K562 (cell line): Measurements from ENCODE around the gene CLDND1. TPM values are rescaled to one million over a fixed set of nuclear protein-coding genes. Genes with fewer than 3 reads are reported as not detected.

ENCODE experiments used
- BACH1 ChIP-seq: fragments of 200-800 bp; sonication (Bioruptor generic); IDR thresholded peaks from 2 replicates; pipeline ENCODE4 v1.6.1; 2016; ENCODE audit warnings: missing genetic modification characterization, missing compliant biosample characterization
- ELF1 ChIP-seq: fragments of 200-800 bp; sonication (Bioruptor generic); IDR thresholded peaks from 2 replicates; pipeline ENCODE4 v1.6.1; 2016; ENCODE audit warnings: missing genetic modification characterization, missing compliant biosample characterization
- GABPB2 ChIP-seq: fragments of 250-450 bp; sonication (Bioruptor Pico); conservative IDR thresholded peaks from 2 replicates; pipeline ENCODE4 v1.5.1; 2021; ENCODE audit warnings: mild to moderate bottlenecking
- HDAC1 ChIP-seq, 2 experiments: fragments of 450-650 bp; IDR thresholded peaks; 2 replicates each; pipeline ENCODE4 v1.6.1; 2016 to 2017; ENCODE audit warnings: inconsistent platforms in 1 of 2, mild to moderate bottlenecking in 1 of 2, moderate library complexity in 1 of 2
- JUN ChIP-seq, 2 experiments: sonication (generic) in 1 of 2; formaldehyde crosslinking in 1 of 2; IDR thresholded peaks; 2 replicates each; pipeline versions ENCODE4 v1.6.1 to v1.8.0; 2012 to 2022; ENCODE audit warnings: borderline replicate concordance in 2 of 2, mild to moderate bottlenecking in 2 of 2, improper control_type of control experiment in 1 of 2, low read depth in 1 of 2, low read length in 1 of 2, missing genetic modification reagents in 1 of 2
- KDM2B ChIP-seq: fragments of 250-450 bp; sonication (Bioruptor Pico); IDR thresholded peaks from 2 replicates; pipeline ENCODE4 v1.8.0; 2021; ENCODE audit warnings: mild to moderate bottlenecking, moderate library complexity
- PHF8 ChIP-seq: fragments of 200-600 bp; sonication (generic); IDR thresholded peaks from 2 replicates; pipeline ENCODE4 v1.6.1; 2012; ENCODE audit warnings: mixed run types, mild to moderate bottlenecking, inconsistent platforms, low read length, moderate library complexity, borderline replicate concordance
- PTTG1 ChIP-seq: fragments of 450-650 bp; IDR thresholded peaks from 2 replicates; pipeline ENCODE4 v1.6.1; 2016; ENCODE audit warnings: low read depth, mild to moderate bottlenecking, missing genetic modification characterization, missing compliant biosample characterization
- RB1 ChIP-seq: fragments of 450-650 bp; IDR thresholded peaks from 2 replicates; pipeline ENCODE4 v1.6.1; 2017; ENCODE audit warnings: low read depth, mild to moderate bottlenecking
- RFX1 ChIP-seq: fragments of 450-650 bp; IDR thresholded peaks from 2 replicates; pipeline ENCODE4 v1.6.1; 2016; ENCODE audit warnings: mild to moderate bottlenecking, moderate library complexity
- RFX5 ChIP-seq: IDR thresholded peaks from 2 replicates; pipeline ENCODE4 v1.6.1; 2011; ENCODE audit warnings: low read depth, mild to moderate bottlenecking, improper control_type of control experiment, low read length
- SMAD1 ChIP-seq: fragments of 150-350 bp; IDR thresholded peaks from 2 replicates; pipeline ENCODE4 v1.6.1; 2014; ENCODE audit warnings: low read length, low read depth; ENCODE audit not compliant: partially characterized antibody
- SMARCE1 ChIP-seq: fragments of 450-650 bp; IDR thresholded peaks from 2 replicates; pipeline ENCODE4 v1.7.1; 2016; ENCODE audit warnings: mild to moderate bottlenecking
- ZC3H8 ChIP-seq: fragments of 450-650 bp; IDR thresholded peaks from 2 replicates; pipeline ENCODE4 v1.6.1; 2017
- ZNF79 ChIP-seq: fragments of 250-450 bp; sonication (Bioruptor Pico); IDR thresholded peaks from 2 replicates; pipeline ENCODE4 v1.4.0; 2020; ENCODE audit warnings: low read depth, mild to moderate bottlenecking, moderate library complexity
- polyA plus RNA-seq, 8 experiments: library from polyadenylated mRNA; depleted of rRNA in 4 of 8; stranded (reverse) in 5 of 8; unstranded in 3 of 8; fragments of >200 nt; fragmentation: Nextera tagmentation in 2 of 8; fragmentation: Illumina TruSeq in 1 of 8; extraction: Ambion mirVana in 2 of 8; extraction: Trizol in 1 of 8; gene quantifications; 2 replicates each; pipeline versions ENCODE4 v1.2.1 to v1.2.3, GENCODE V29; 2011 to 2014; ENCODE audit warnings: inconsistent platforms in 1 of 8, missing spikeins in 1 of 8
- total RNA-seq, 7 experiments: library from RNA; depleted of rRNA in 6 of 7; stranded (reverse); fragments of >200 nt in 6 of 7; fragmentation: Illumina TruSeq in 2 of 7; extraction: Trizol in 2 of 7; gene quantifications; 2 replicates each; pipeline versions ENCODE4 v1.2.1 to v1.2.3, GENCODE V29; 2011 to 2021; ENCODE audit warnings: low replicate concordance in 1 of 7
- TF ChIP-seq, protein P1 (sequence below): fragments of 450-650 bp; IDR thresholded peaks from 2 replicates; pipeline ENCODE4 v1.6.1; 2017; ENCODE audit warnings: antibody characterized with exemption, mild to moderate bottlenecking
- TF ChIP-seq, protein P2 (sequence below): fragments of 250-450 bp; sonication (Bioruptor Pico); IDR thresholded peaks from 2 replicates; pipeline ENCODE4 v1.5.0; 2022; ENCODE audit warnings: mild to moderate bottlenecking
- TF ChIP-seq, protein P3 (sequence below): fragments of 150-350 bp; IDR thresholded peaks from 2 replicates; pipeline ENCODE4 v1.6.1; 2014; ENCODE audit warnings: low read depth, mild to moderate bottlenecking, low read length, borderline replicate concordance

The CLDND1 gene
- total and polyA plus RNA-seq, 9 of the 15 experiments (the other 6 are each of a cell fraction or from before 2014, with no cell fraction given), result 29.2 to 141 (median 60.7) TPM

DNA sequence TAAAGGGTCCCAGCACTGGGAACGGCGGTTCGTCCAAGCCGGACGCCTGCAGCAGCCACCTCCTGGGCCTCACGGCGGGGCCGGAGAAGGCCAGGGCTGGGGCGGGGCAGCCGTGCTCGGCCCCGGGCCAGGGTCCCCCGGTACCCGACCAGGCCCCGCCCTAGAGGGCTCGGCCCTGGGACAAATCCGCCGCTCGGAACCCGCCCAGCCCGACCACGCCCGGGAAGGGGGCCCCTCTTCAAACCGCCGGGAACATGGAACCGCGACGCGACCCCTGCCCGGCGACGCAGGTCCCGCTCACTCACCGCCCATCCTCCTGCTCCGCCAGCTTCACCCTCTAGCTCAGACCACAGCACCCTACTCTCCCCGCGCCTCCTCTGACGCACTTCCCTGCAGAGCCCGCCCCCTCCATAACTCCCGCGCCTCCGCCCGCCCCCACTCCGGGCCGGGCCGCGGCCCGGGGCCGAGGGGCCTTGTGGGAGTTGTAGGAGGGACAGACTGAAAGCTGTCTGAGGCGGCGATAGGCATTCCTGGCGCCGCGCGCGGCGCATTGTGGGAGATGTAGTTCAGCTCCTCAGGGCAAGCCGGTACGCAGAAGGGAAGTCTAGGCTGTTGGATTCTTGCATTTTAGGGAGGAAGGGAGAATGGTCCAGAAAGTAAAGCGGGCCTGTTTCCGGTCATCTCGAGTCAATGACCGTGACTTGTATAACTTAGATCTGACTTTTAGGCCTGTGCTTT lies at the start of gene CLDND1 (continued):
- TF ChIP-seq ELF1 (peak; percentile 9; the same call in 1 of the 2 replicates), RFX5 (no peak), PTTG1 (no peak), RB1 (peak; percentile 35; the same call in 1 of the 2 replicates), RFX1 (no peak), HDAC1 (IDR thresholded peaks at IDR 0.05) (peak in 1 of 2 experiments; percentile 25; a peak in 1 of 4 replicates), KDM2B (no peak), PHF8 (peak; percentile 74; the same call in 1 of the 2 replicates), JUN (IDR thresholded peaks at IDR 0.05; ENCODE audit: borderline replicate concordance, low read depth, low read length) (no peak), JUN (CRISPR knock-in tag; IDR thresholded peaks at IDR 0.05; ENCODE audit: borderline replicate concordance) (no peak), BACH1 (tag) (no peak), SMARCE1 (no peak), GABPB2 (CRISPR knock-in tag) (no peak), ZNF79 (no peak), ZC3H8 (no peak), SMAD1 (no peak)
- TF ChIP-seq, protein P1, sequence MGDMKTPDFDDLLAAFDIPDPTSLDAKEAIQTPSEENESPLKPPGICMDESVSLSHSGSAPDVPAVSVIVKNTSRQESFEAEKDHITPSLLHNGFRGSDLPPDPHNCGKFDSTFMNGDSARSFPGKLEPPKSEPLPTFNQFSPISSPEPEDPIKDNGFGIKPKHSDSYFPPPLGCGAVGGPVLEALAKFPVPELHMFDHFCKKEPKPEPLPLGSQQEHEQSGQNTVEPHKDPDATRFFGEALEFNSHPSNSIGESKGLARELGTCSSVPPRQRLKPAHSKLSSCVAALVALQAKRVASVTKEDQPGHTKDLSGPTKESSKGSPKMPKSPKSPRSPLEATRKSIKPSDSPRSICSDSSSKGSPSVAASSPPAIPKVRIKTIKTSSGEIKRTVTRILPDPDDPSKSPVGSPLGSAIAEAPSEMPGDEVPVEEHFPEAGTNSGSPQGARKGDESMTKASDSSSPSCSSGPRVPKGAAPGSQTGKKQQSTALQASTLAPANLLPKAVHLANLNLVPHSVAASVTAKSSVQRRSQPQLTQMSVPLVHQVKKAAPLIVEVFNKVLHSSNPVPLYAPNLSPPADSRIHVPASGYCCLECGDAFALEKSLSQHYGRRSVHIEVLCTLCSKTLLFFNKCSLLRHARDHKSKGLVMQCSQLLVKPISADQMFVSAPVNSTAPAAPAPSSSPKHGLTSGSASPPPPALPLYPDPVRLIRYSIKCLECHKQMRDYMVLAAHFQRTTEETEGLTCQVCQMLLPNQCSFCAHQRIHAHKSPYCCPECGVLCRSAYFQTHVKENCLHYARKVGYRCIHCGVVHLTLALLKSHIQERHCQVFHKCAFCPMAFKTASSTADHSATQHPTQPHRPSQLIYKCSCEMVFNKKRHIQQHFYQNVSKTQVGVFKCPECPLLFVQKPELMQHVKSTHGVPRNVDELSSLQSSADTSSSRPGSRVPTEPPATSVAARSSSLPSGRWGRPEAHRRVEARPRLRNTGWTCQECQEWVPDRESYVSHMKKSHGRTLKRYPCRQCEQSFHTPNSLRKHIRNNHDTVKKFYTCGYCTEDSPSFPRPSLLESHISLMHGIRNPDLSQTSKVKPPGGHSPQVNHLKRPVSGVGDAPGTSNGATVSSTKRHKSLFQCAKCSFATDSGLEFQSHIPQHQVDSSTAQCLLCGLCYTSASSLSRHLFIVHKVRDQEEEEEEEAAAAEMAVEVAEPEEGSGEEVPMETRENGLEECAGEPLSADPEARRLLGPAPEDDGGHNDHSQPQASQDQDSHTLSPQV, result no peak
- TF ChIP-seq, protein P2, sequence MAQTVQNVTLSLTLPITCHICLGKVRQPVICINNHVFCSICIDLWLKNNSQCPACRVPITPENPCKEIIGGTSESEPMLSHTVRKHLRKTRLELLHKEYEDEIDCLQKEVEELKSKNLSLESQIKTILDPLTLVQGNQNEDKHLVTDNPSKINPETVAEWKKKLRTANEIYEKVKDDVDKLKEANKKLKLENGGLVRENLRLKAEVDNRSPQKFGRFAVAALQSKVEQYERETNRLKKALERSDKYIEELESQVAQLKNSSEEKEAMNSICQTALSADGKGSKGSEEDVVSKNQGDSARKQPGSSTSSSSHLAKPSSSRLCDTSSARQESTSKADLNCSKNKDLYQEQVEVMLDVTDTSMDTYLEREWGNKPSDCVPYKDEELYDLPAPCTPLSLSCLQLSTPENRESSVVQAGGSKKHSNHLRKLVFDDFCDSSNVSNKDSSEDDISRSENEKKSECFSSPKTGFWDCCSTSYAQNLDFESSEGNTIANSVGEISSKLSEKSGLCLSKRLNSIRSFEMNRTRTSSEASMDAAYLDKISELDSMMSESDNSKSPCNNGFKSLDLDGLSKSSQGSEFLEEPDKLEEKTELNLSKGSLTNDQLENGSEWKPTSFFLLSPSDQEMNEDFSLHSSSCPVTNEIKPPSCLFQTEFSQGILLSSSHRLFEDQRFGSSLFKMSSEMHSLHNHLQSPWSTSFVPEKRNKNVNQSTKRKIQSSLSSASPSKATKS, result no peak
- TF ChIP-seq, protein P3, sequence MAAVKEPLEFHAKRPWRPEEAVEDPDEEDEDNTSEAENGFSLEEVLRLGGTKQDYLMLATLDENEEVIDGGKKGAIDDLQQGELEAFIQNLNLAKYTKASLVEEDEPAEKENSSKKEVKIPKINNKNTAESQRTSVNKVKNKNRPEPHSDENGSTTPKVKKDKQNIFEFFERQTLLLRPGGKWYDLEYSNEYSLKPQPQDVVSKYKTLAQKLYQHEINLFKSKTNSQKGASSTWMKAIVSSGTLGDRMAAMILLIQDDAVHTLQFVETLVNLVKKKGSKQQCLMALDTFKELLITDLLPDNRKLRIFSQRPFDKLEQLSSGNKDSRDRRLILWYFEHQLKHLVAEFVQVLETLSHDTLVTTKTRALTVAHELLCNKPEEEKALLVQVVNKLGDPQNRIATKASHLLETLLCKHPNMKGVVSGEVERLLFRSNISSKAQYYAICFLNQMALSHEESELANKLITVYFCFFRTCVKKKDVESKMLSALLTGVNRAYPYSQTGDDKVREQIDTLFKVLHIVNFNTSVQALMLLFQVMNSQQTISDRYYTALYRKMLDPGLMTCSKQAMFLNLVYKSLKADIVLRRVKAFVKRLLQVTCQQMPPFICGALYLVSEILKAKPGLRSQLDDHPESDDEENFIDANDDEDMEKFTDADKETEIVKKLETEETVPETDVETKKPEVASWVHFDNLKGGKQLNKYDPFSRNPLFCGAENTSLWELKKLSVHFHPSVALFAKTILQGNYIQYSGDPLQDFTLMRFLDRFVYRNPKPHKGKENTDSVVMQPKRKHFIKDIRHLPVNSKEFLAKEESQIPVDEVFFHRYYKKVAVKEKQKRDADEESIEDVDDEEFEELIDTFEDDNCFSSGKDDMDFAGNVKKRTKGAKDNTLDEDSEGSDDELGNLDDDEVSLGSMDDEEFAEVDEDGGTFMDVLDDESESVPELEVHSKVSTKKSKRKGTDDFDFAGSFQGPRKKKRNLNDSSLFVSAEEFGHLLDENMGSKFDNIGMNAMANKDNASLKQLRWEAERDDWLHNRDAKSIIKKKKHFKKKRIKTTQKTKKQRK, result no peak
